COLO829 (cell line): ENCODE results near the gene DNM2.
"Not testable (repeated sequence)": the region's sequence is repeated elsewhere in the genome, so short reads cannot be mapped to it uniquely, and the experiment has no call there.

Source experiments
- DNase-seq: peaks from one replicate; pipeline ENCODE4 v3.0.0; 2012; ENCODE audit warnings: low spot score

DNM2 gene

GRCh38 chr19:10717356-10718204 lies at the start of gene DNM2:
TSS of gene DNM2 (plus strand) at chr19:10718079. CDS start at chr19:10718243, 164 bp downstream.
- DNase-seq = peak; percentile 99

DNA sequence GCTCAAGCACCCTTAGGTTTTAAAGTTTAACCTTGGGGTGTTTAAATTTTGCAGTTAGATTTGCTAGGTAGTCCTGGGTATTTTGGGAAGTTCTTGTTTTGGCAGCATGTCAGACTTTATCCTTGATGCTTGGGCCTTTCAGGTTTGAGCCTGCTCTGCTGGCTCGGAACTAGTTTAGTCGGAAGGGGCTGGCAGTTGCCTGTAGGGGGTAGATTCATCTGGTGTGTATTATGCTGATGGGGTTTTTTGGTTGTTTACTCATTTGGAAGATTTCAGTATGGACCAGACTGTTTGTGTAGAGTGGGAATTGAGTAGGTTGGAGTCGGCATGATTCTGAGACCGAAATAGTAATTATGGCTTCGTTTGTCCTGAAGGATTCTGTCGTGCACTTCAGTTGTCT lies 48.6 kb upstream of the DNM2 start:
- DNase-seq = no peak

DNA sequence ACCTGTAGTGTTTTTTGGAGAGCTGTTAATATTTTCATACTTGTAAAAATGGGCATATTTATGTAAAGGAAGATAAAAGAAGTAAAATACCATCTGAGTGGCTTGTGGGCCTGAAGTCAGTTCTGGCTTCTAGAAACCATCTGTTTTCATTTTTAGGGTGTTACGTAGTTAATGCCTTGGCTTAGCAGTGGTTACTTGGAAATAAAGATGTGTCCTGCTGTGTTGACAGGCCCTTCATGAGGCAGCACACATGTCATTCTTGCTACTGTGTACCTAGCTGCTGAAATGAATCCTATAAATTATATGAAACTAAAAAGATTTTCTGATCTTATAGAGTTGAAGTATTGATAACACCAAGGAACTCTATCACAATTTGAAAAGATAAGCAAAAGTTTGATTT lies 47.7 kb upstream of the DNM2 start:
- DNase-seq = no peak

DNA sequence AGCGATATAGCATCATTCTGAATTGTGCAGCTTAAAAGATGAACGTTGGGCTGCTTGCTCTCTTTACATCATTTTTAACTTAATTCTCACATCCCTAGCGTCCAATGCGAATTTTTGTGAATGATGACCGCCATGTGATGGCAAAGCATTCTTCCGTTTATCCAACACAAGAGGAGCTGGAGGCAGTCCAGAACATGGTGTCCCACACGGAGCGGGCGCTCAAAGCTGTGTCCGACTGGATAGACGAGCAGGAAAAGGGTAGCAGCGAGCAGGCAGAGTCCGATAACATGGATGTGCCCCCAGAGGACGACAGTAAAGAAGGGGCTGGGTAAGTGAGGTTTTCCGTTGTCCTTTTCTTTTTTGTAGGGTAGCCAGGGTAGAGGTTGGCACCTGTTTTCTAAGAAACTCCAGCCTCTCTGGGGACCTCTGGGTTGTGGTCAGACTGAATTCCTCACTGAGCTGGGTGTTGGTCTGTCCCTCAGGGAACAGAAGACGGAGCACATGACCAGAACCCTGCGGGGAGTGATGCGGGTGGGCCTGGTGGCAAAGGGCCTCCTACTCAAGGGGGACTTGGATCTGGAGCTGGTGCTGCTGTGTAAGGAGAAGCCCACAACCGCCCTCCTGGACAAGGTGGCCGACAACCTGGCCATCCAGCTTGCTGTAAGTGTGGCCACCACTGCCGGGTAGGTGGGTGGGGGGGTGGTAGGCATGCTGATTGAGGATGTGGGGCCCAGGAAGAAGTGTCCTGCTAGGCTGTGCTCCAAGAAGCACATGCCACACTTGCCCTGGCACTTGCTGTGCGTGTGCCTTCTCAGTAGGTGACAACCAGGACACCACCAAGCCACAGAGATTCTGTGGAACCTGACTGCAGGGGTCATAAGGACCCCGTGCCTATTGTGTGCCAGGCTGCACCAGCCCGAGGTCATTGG lies 46.7 kb upstream of the DNM2 start:
- no peak for DNase-seq

DNA sequence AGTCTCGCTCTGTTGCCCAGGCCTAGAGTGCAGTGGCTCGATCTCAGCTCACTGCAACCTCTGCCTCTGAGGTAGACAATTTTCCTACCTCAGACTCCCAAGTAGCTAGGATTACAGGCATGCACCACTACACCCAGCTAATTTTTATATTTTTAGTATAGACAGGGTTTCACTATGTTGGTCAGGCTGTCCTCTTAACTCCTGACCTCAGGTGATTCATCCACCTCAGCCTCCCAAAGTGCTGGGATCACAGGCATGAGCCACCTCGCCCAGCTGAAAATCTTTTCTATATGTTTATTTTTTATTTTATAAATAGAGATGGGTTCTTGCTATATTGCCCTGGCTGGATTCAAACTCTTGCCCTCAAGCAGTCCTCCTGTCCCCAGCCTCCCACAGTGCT lies 46.0 kb upstream of the DNM2 start:
- not testable (repeated sequence) for DNase-seq

DNA sequence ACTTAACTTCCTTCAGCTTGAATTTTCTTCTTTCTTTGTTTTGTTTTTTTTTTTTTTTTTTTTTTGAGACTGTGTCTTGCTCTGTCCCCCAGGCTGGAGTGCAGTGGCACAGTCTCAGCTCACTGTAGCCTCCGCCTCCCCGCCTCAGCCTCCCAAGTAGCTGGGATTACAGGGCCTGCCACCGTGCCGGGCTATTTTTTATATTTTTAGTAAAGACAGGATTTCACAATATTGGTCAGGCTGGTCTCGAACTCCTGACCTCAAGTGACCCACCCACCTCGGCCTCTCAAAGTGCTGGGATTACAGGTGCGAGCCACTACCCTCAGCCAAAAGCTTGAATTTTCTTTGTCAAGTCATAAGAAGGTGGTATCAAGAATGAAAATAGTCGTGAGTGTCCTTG lies 42.7 kb upstream of the DNM2 start:
- DNase-seq = not testable (repeated sequence)

GRCh38 chr19:10677751-10678150 lies 40.1 kb upstream of the DNM2 start:
- no peak for DNase-seq

DNA sequence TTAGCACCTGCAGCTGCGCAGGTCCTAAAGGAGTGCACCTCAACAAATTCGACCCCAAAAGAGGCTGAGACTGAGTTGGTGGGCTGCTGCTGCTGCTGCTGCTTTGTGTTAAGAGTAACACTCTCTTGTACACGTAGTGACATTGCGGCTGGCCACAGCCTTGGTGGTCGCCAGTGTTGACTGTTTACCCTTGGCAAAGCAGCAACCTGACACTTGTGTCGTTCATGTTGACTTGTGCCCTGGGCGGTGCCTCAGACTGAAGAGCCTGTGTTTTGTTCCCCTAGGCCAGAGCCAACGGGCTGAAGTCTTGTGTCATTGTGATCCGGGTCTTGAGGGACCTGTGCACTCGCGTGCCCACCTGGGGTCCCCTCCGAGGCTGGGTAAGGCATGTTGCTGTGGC lies 39.1 kb upstream of the DNM2 start:
- no peak for DNase-seq

- no peak for DNase-seq
Measured at GRCh38 chr19:10679743-10680142, 38.1 kb upstream of the DNM2 start.

DNA sequence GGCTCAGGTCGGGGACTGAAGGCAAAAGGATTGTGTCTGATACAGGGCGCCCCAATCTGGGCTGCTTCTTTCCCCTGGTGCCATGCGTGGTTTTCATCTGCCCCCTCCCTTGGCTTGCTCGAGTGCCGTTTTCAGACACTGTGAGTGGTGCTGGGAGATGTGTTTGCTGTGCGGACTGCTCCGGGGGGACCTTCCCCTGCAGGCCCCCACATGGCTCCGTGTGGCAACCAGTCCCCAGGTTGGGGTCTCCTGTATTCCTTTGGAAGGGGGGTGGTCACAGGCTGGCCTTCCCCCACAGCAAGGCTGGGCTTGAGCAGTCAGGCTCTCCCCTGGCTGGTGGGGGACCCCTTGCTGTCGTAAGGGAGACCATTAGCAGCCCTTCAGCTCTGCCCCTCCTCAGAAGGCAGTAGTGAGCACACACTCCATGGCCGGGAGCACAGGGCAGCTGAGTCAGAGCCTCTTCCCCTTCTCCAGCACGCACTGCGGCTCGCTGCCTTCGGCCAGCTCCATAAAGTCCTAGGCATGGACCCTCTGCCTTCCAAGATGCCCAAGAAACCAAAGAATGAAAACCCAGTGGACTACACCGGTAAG lies 37.2 kb upstream of the DNM2 start:
- DNase-seq = no peak

GRCh38 chr19:10681658-10682057 lies 36.2 kb upstream of the DNM2 start:
- no peak for DNase-seq

DNA sequence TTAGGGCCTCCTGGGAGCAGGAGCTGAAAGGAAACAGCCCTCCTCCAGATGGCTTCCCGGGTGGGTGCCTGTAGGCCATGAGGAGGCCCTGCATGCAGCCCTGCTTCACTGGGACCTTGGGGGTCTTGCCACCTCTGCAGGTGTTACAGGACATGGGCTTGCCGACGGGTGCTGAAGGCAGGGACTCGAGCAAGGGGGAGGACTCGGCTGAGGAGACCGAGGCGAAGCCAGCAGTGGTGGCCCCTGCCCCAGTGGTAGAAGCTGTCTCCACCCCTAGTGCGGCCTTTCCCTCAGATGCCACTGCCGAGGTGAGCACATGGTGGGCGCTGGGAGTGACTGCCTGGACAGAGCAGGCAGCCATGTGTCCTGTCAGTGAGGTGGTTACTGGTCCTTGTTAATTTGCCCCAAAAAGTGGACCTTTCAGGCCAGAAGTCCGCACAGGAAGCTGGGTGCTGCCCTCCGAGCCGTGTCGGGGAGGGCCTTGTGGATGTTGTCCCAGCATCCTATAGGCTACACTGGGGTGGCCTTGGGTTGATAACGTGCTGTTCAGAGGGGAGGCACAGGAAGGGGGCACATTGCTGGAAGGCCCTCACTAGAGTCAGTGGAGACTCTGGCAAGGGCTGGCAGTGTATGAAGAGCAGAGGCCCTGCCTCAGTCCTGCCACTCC lies 35.3 kb upstream of the DNM2 start:
- no peak for DNase-seq

GRCh38 chr19:10683064-10683426 lies 34.8 kb upstream of the DNM2 start:
- DNase-seq = no peak

DNA sequence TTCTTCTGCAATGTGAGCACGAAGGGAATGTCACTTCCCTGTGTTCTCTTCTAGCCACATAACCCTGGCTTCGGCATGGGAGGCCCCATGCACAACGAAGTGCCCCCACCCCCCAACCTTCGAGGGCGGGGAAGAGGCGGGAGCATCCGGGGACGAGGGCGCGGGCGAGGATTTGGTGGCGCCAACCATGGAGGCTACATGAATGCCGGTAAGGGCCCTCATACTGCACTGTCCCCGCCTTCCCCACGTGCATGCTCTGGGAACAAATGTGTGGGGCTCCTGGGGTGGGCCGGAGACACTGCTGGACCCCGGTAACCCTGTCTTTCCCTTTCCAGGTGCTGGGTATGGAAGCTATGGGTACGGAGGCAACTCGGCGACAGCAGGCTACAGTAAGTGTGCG lies 34.3 kb upstream of the DNM2 start:
- DNase-seq = no peak

DNA sequence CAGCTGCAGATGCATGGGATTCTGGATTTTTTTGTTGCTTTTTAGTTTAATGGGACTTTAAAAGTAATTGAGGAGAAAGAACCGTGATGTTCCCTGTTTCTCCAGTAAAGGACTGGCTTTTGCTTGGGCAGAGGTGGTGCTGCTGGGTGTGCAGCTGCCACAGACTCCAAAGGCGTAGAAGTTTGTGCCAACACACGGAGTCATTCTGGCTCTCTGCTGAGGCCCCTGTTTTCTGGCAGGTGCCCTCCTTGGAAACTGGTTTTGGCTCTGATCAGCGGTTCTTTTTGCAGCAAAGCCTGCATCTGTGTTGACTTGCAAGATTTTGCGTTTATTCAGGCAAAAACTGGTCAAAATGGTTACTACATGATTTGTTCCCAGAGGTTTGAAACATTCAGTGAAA lies 32.7 kb upstream of the DNM2 start:
- DNase-seq = no peak

GRCh38 chr19:10686193-10686592 lies 31.7 kb upstream of the DNM2 start:
- DNase-seq = no peak

DNA sequence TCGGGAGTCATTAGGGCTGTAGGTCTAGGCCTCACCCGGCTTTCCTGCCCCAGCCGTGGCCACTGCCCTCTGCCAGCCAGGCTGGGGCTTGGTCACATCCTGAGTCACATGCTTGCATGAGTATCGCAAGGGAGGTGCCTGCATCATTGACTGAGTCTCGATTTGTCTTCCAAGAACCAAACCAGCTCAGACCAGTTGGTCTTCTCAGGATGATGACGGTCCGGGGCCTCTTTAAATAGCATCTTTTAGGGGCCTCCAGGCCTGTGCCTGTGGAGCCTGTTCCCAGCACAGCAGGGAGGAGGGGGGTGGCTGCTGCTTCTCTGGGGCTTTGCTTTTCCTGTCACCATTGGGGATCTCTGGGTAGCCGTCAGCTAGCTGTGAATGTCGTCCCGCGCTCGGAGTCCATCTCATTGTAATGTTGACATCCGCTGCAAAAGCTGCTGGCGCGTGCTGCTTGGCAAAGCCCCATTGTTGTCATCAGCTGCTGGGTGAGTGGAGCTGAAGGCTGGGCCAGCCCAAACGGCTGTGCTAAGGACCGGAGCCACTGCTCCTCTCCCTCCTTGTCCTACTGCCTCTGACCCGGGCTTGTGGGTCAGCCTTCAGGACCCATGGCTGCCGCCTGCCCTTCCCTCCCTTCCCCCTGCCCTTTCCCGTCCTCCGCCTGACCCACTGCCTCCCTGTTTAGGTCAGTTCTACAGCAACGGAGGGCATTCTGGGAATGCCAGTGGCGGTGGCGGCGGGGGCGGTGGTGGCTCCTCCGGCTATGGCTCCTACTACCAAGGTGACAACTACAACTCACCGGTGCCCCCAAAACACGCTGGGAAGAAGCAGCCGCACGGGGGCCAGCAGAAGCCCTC lies 31.0 kb upstream of the DNM2 start:
- DNase-seq = no peak

DNA sequence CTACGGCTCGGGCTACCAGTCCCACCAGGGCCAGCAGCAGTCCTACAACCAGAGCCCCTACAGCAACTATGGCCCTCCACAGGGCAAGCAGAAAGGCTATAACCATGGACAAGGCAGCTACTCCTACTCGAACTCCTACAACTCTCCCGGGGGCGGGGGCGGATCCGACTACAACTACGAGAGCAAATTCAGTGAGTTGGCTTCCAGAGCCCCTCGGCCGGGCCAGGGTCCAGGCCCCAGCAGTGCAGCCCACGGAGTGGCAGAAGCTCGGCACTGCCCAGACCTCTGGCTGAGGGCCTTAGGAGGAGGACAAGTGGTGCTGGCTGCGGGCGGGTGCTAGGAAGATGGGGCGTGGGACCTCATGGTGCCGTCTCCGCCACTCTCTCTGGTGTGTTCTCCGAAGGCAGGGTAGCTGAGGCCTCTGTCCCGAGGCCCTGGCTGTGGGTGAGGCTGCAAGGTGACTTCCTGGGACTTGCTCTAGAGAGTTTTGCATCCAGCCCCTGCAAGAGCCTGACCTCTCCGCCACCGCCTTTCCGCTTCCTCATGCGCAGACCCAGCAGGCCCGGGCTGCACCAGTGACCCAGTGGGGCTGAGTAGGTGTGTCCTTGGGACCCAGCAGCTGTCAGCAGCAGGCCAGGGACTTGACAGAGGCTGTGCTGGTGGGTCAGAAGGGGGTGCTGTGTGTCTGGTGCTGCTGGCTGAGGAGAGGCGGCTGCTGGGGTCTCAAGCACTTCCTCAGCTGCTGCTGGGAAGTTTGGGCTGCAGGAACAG lies 30.2 kb upstream of the DNM2 start:
- DNase-seq = no peak

- DNase-seq = no peak
Measured at GRCh38 chr19:10688545-10689280, 29.2 kb upstream of the DNM2 start.

DNA sequence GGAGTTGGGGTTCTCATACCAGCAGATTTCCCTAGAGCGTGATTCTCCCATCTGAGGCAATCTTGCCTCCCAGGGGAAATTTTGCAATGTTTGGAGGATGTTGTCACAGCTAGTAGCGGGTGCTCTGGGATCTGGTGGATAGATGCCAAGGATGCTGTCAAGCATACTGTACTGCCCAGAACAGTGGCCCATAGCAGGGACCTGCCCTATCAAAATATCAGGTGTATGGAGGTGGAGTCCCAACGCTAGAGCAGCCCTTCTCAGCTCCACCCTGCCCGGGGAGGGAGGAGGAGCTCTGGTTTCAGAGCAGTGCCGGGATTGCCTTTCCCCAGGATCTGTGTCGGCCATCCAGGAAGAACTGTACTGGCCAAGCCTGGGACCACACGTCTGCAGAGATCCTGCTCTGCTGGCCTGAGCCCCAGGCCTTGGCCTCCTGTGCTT lies 27.5 kb upstream of the DNM2 start:
- no peak for DNase-seq
